ENCODE data around the gene CD2.

GRCh38 chr1:116767782-116768382 is 13.7 kb downstream of the CD2 start:
- no peak for TF ChIP-seq POLR2A (IDR thresholded peaks at IDR 0.05)
- TF ChIP-seq, protein P1, sequence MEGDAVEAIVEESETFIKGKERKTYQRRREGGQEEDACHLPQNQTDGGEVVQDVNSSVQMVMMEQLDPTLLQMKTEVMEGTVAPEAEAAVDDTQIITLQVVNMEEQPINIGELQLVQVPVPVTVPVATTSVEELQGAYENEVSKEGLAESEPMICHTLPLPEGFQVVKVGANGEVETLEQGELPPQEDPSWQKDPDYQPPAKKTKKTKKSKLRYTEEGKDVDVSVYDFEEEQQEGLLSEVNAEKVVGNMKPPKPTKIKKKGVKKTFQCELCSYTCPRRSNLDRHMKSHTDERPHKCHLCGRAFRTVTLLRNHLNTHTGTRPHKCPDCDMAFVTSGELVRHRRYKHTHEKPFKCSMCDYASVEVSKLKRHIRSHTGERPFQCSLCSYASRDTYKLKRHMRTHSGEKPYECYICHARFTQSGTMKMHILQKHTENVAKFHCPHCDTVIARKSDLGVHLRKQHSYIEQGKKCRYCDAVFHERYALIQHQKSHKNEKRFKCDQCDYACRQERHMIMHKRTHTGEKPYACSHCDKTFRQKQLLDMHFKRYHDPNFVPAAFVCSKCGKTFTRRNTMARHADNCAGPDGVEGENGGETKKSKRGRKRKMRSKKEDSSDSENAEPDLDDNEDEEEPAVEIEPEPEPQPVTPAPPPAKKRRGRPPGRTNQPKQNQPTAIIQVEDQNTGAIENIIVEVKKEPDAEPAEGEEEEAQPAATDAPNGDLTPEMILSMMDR (IDR thresholded peaks at IDR 0.05), result no peak
